IMR-90 (cell line): ENCODE data around the gene DACT2. TPM values are rescaled to one million over a fixed set of nuclear protein-coding genes. Genes with fewer than 3 reads are reported as not detected.

ENCODE experiments used
- ATAC-seq: fragments of 200-7000 bp; cut with Tn5 transposase; 2 replicates; pipeline ENCODE4 v1.9.1; 2020; ENCODE audit warnings: low read depth, mild to moderate bottlenecking, moderate library complexity
- BruUV-seq: library from RNA; stranded (reverse); fragments of 400-500 nt; replicated peaks from 2 replicates; lab custom pipeline; 2021; lab: Mats Ljungman, UMichigan
- CTCF ChIA-PET: fragments of 300-600 bp; formaldehyde crosslinking; extraction: SDS; loops from one replicate; lab custom pipeline; 2021; ENCODE audit warnings: antibody characterized with exemption; lab: Yijun Ruan, JAX
- POLR2A ChIA-PET: fragments of 300-600 bp; sonication (Branson Sonifier 250); formaldehyde crosslinking; loops from one replicate; lab custom pipeline; 2022; ENCODE audit warnings: antibody characterized with exemption; ENCODE audit not compliant: unreplicated experiment; lab: Charles Lee
- DNase-seq: peaks from one replicate; pipeline ENCODE4 v3.0.0; 2013
- H2AFZ ChIP-seq: replicated peaks from 2 replicates; pipeline ENCODE3; 2013; ENCODE audit warnings: low read length, mild to moderate bottlenecking; ENCODE audit not compliant: poor library complexity
- H2AK5ac ChIP-seq: 2 replicates; pipeline ENCODE4 v1.6.1; 2013; ENCODE audit warnings: low read depth, low read length, inconsistent platforms
- H2AK9ac ChIP-seq: replicated peaks from 2 replicates; pipeline ENCODE3; 2013; ENCODE audit warnings: mild to moderate bottlenecking, low read depth, low read length, moderate library complexity; ENCODE audit not compliant: poor library complexity
- H2BK120ac ChIP-seq: 2 replicates; pipeline ENCODE4 v1.6.1; 2013; ENCODE audit warnings: low read depth, low read length, inconsistent platforms
- H2BK15ac ChIP-seq: 3 replicates; pipeline ENCODE4 v1.6.1; 2013; ENCODE audit warnings: low read depth, low read length, inconsistent platforms
- H2BK20ac ChIP-seq: 2 replicates; pipeline ENCODE4 v1.6.1; 2013; ENCODE audit warnings: low read depth, mild to moderate bottlenecking, inconsistent platforms, low read length, moderate library complexity
- H2BK5ac ChIP-seq: 2 replicates; pipeline ENCODE4 v1.6.1; 2013; ENCODE audit warnings: mild to moderate bottlenecking, low read depth, low read length, inconsistent platforms; ENCODE audit not compliant: poor library complexity, severe bottlenecking
- H3K14ac ChIP-seq: replicated peaks from 2 replicates; pipeline ENCODE4 v1.6.1; 2013; ENCODE audit warnings: low read depth, low read length, inconsistent platforms
- H3K18ac ChIP-seq: 2 replicates; pipeline ENCODE4 v1.6.1; 2013; ENCODE audit warnings: low read depth, low read length, control low read depth
- H3K23ac ChIP-seq: 2 replicates; pipeline ENCODE4 v1.6.1; 2013; ENCODE audit warnings: low read depth, low read length, inconsistent platforms
- H3K27ac ChIP-seq: 2 replicates; pipeline ENCODE4 v1.5.1; 2013; ENCODE audit warnings: mild to moderate bottlenecking, control low read depth, low read length; ENCODE audit not compliant: insufficient read depth
- H3K27me3 ChIP-seq: 2 replicates; pipeline ENCODE4 v1.6.1; 2013; ENCODE audit warnings: low read length; ENCODE audit not compliant: control insufficient read depth, insufficient read depth
- H3K36me3 ChIP-seq: 2 replicates; pipeline ENCODE4 v1.6.1; 2013; ENCODE audit warnings: low read length, mixed read lengths; ENCODE audit not compliant: control insufficient read depth, insufficient read depth
- H3K4ac ChIP-seq: 2 replicates; pipeline ENCODE4 v1.6.1; 2013; ENCODE audit warnings: low read depth, low read length, inconsistent platforms
- H3K4me1 ChIP-seq: 2 replicates; pipeline ENCODE4 v1.6.1; 2013; ENCODE audit warnings: low read length, mixed read lengths; ENCODE audit not compliant: control insufficient read depth, insufficient read depth
- H3K4me2 ChIP-seq: 2 replicates; pipeline ENCODE4 v1.6.1; 2013; ENCODE audit warnings: low read depth, mild to moderate bottlenecking, control low read depth, low read length, moderate library complexity
- H3K4me3 ChIP-seq: 2 replicates; pipeline ENCODE4 v1.5.1; 2013; ENCODE audit warnings: low read depth, mild to moderate bottlenecking, control low read depth, low read length, moderate library complexity; ENCODE audit not compliant: insufficient read depth
- H3K56ac ChIP-seq: 2 replicates; pipeline ENCODE4 v1.6.1; 2013; ENCODE audit warnings: low read length, inconsistent platforms; ENCODE audit not compliant: insufficient read depth; ENCODE audit errors: extremely low read depth
- H3K79me1 ChIP-seq, 2 experiments: 2 replicates each; pipeline ENCODE4 v1.6.1; 2013; ENCODE audit warnings: low read length in 2 of 2, inconsistent platforms in 1 of 2, low read depth in 1 of 2
- H3K9ac ChIP-seq: 2 replicates; pipeline ENCODE4 v1.6.1; 2013; ENCODE audit warnings: low read depth, low read length, control low read depth
- H3K9me1 ChIP-seq: 2 replicates; pipeline ENCODE4 v1.6.1; 2013; ENCODE audit warnings: low read length, inconsistent platforms; ENCODE audit not compliant: insufficient read depth
- H3K9me3 ChIP-seq: 2 replicates; pipeline ENCODE4 v1.6.1; 2013; ENCODE audit warnings: low read length; ENCODE audit not compliant: control insufficient read depth, insufficient read depth
- H4K20me1 ChIP-seq: 2 replicates; pipeline ENCODE4 v1.6.1; 2013; ENCODE audit warnings: low read length, inconsistent platforms; ENCODE audit not compliant: insufficient read depth
- H4K5ac ChIP-seq: 2 replicates; pipeline ENCODE4 v1.6.1; 2013; ENCODE audit warnings: mild to moderate bottlenecking, low read depth, low read length, control low read depth
- H4K8ac ChIP-seq, 2 experiments: 2 replicates each; pipeline ENCODE4 v1.6.1; 2013; ENCODE audit warnings: low read depth in 2 of 2, low read length in 2 of 2, control low read depth in 1 of 2, inconsistent platforms in 1 of 2
- H4K91ac ChIP-seq: 2 replicates; pipeline ENCODE4 v1.6.1; 2013; ENCODE audit warnings: low read depth, low read length, inconsistent platforms; ENCODE audit not compliant: insufficient read depth
- BHLHE40 ChIP-seq: fragments of 150-350 bp; IDR thresholded peaks from 2 replicates; pipeline ENCODE4 v1.6.1; 2016; ENCODE audit warnings: mild to moderate bottlenecking, low read depth, low read length
- CHD1 ChIP-seq: IDR thresholded peaks from 2 replicates; pipeline ENCODE4 v1.6.1; 2012; ENCODE audit warnings: low read depth, low read length, improper control_type of control experiment
- CTCF ChIP-seq: conservative IDR thresholded peaks from 2 replicates; pipeline ENCODE4 v1.5.1; 2012; ENCODE audit warnings: mild to moderate bottlenecking, low read depth, low read length, improper control_type of control experiment
- FOS ChIP-seq: fragments of 150-350 bp; IDR thresholded peaks from 2 replicates; pipeline ENCODE4 v1.6.1; 2016; ENCODE audit warnings: low read depth, low read length
- MAFK ChIP-seq: IDR thresholded peaks from 2 replicates; pipeline ENCODE4 v1.6.1; 2012; ENCODE audit warnings: low read depth, low read length, improper control_type of control experiment
- MAZ ChIP-seq: IDR thresholded peaks from 2 replicates; pipeline ENCODE4 v1.6.1; 2012; ENCODE audit warnings: low read depth, mild to moderate bottlenecking, low read length, improper control_type of control experiment, moderate library complexity, borderline replicate concordance
- MXI1 ChIP-seq: IDR thresholded peaks from 2 replicates; pipeline ENCODE4 v1.6.1; 2012; ENCODE audit warnings: low read depth, mild to moderate bottlenecking, low read length, moderate library complexity, borderline replicate concordance
- NFE2L2 ChIP-seq: fragments of 150-350 bp; IDR thresholded peaks from 2 replicates; pipeline ENCODE4 v1.6.1; 2016; ENCODE audit warnings: low read depth, mild to moderate bottlenecking, low read length
- POLR2A ChIP-seq: IDR thresholded peaks from 2 replicates; pipeline ENCODE4 v1.6.1; 2012; ENCODE audit warnings: mild to moderate bottlenecking, low read depth, low read length
- RAD21 ChIP-seq: IDR thresholded peaks from 2 replicates; pipeline ENCODE4 v1.6.1; 2012; ENCODE audit warnings: low read length, improper control_type of control experiment
- RCOR1 ChIP-seq: IDR thresholded peaks from 2 replicates; pipeline ENCODE4 v1.6.1; 2012; ENCODE audit warnings: mild to moderate bottlenecking, low read length, improper control_type of control experiment; ENCODE audit not compliant: insufficient replicate concordance
- RFX5 ChIP-seq: IDR thresholded peaks from 2 replicates; pipeline ENCODE4 v1.8.0; 2012; ENCODE audit warnings: low read depth, mild to moderate bottlenecking, low read length, moderate library complexity
- SMC3 ChIP-seq: fragments of 150-350 bp; IDR thresholded peaks from 2 replicates; pipeline ENCODE4 v1.6.1; 2016; ENCODE audit warnings: low read depth, mild to moderate bottlenecking, antibody characterized with exemption, low read length, moderate library complexity
- WGBS, 2 experiments: methylation state at CpG; one replicate each; pipeline versions ENCODE4 v1.1.5 to v1.1.7; 2013; ENCODE audit warnings: missing lambda C conversion rate in 2 of 2; ENCODE audit not compliant: insufficient read length in 1 of 2; ENCODE audit errors: extremely low coverage in 2 of 2; 5-methylcytosine and 5-hydroxymethylcytosine counted together
- dilution Hi-C: fragments of 300-500 bp; cut with HindIII; formaldehyde crosslinking; loops from one replicate; pipeline ENCODE4 v1.14.3; 2018; ENCODE audit warnings: low sequenced_read_pairs; ENCODE audit not compliant: unreplicated experiment
- in situ Hi-C: fragments of 300-500 bp; cut with MboI; formaldehyde crosslinking; loops from 3 replicates; pipeline ENCODE4 v1.14.3; 2019; ENCODE audit warnings: low sequenced_read_pairs, inconsistent platforms, mixed read lengths
- intact Hi-C: fragments of 100-400 bp; cut with micrococcal nuclease; formaldehyde crosslinking; loops from 2 replicates; pipeline ENCODE4 v1.10.0; 2022
- polyA plus RNA-seq, 3 experiments: library from polyadenylated mRNA; depleted of rRNA; stranded (reverse); fragments of >200 nt; gene quantifications; 2 replicates each; pipeline ENCODE4 v1.2.3, GENCODE V29; 2012; ENCODE audit warnings: low replicate concordance in 1 of 3
- total RNA-seq: library from RNA; depleted of rRNA; stranded (reverse); fragments of >200 nt; gene quantifications from 2 replicates; pipeline ENCODE4 v1.2.3, GENCODE V29; 2012
- TF ChIP-seq, protein P1 (sequence below): fragments of 150-350 bp; IDR thresholded peaks from 2 replicates; pipeline ENCODE4 v1.6.1; 2016; ENCODE audit warnings: low read depth, mild to moderate bottlenecking, low read length, moderate library complexity, borderline replicate concordance
- TF ChIP-seq, protein P2 (sequence below): fragments of 150-350 bp; IDR thresholded peaks from 2 replicates; pipeline ENCODE4 v1.6.1; 2017; ENCODE audit warnings: mild to moderate bottlenecking, antibody characterized with exemption, low read length, low read depth

The DACT2 gene
- total and polyA plus RNA-seq, 2 of the 4 experiments (the other 2 are of a cell fraction) = not detected

GRCh38 chr6:168292826-168293225 is 26.8 kb downstream of the DACT2 start:
- in situ Hi-C loops = no loop called here
- no peak overlapping the region for H2AK5ac ChIP-seq
- H3K27ac ChIP-seq = no peak overlapping the region
- ChIA-PET POLR2A (no interaction called here), CTCF (no interaction called here)
- dilution Hi-C loops = no loop called here
- no peak overlapping the region for H3K18ac ChIP-seq
- H3K4me2 ChIP-seq = no peak overlapping the region
- no peak overlapping the region for H4K91ac ChIP-seq
- H4K5ac ChIP-seq = no peak overlapping the region
- no peak overlapping the region for H4K8ac ChIP-seq
- H2AK9ac ChIP-seq = no peak overlapping the region
- H2BK15ac ChIP-seq = no peak overlapping the region
- no peak overlapping the region for H3K23ac ChIP-seq
- H2BK120ac ChIP-seq = no peak overlapping the region
- ATAC-seq = no peak
- no peak overlapping the region for H3K4ac ChIP-seq
- WGBS, 2 experiments = no CpG with 5 or more reads among the region's 4 CpGs
- no peak overlapping the region for H2AFZ ChIP-seq
- BruUV-seq = no TSS peak
- H3K36me3 ChIP-seq = no peaks in the 10 kb centered on the region
- no peaks in the 10 kb centered on the region for H3K9me1 ChIP-seq
- intact Hi-C loops = no loop called here
- H3K27me3 ChIP-seq = no peaks in the 10 kb centered on the region
- no peaks in the 10 kb centered on the region for H3K79me1 ChIP-seq
- H3K4me1 ChIP-seq = no peaks in the 10 kb centered on the region
- H2BK5ac ChIP-seq = no peak overlapping the region
- no peaks in the 10 kb centered on the region for H4K20me1 ChIP-seq
- H3K14ac ChIP-seq = no peak overlapping the region
- H2BK20ac ChIP-seq = no peak overlapping the region
- H3K56ac ChIP-seq = no peak overlapping the region
- TF ChIP-seq MAZ = no peak
- no peak for TF ChIP-seq RCOR1
- no peak for TF ChIP-seq CHD1
- TF ChIP-seq RAD21 = no peak
- TF ChIP-seq, protein P1, sequence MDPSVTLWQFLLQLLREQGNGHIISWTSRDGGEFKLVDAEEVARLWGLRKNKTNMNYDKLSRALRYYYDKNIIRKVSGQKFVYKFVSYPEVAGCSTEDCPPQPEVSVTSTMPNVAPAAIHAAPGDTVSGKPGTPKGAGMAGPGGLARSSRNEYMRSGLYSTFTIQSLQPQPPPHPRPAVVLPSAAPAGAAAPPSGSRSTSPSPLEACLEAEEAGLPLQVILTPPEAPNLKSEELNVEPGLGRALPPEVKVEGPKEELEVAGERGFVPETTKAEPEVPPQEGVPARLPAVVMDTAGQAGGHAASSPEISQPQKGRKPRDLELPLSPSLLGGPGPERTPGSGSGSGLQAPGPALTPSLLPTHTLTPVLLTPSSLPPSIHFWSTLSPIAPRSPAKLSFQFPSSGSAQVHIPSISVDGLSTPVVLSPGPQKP = no peak
- TF ChIP-seq POLR2A = no peak
- TF ChIP-seq, protein P2, sequence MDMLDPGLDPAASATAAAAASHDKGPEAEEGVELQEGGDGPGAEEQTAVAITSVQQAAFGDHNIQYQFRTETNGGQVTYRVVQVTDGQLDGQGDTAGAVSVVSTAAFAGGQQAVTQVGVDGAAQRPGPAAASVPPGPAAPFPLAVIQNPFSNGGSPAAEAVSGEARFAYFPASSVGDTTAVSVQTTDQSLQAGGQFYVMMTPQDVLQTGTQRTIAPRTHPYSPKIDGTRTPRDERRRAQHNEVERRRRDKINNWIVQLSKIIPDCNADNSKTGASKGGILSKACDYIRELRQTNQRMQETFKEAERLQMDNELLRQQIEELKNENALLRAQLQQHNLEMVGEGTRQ = no peak
- TF ChIP-seq RFX5 = no peak
- no peak for TF ChIP-seq MXI1
- no peak for TF ChIP-seq CTCF
- no peak for TF ChIP-seq NFE2L2
- TF ChIP-seq SMC3 = no peak
- no peak for TF ChIP-seq FOS
- no peak for TF ChIP-seq BHLHE40
- TF ChIP-seq MAFK = no peak
- no peak overlapping the region for H3K9ac ChIP-seq
- no peak overlapping the region for H3K4me3 ChIP-seq
- H3K9me3 ChIP-seq = peaks cover 26% of the 10 kb centered on the region
- DNase-seq = no peak
